DOHH2 (cell line): ENCODE data around the gene UBE2L5.

ENCODE experiments used
- CTCF ChIP-seq: fragments of 200-600 bp; sonication (generic); IDR thresholded peaks from one replicate; pipeline ENCODE4 v1.5.1; 2014; ENCODE audit warnings: antibody characterized with exemption, mild to moderate bottlenecking, low read depth, low read length; ENCODE audit not compliant: poor library complexity, severe bottlenecking
- EZH2phosphoT487 ChIP-seq: fragments of 200-600 bp; sonication (generic); IDR thresholded peaks from 2 replicates; pipeline ENCODE4 v1.6.1; 2017; ENCODE audit warnings: borderline replicate concordance, mild to moderate bottlenecking, antibody characterized with exemption, low read length, moderate library complexity, mixed read lengths

- TF ChIP-seq CTCF (no peak), EZH2phosphoT487 (no peak)
Measured at GRCh38 chr13:30466841-30467252, 44.6 kb downstream of the UBE2L5 start.
